HL-60 (cell line): ENCODE results near the gene BICD2.
"Not testable (repeated sequence)": the region's sequence is repeated elsewhere in the genome, so short reads cannot be mapped to it uniquely, and the experiment has no call there.

ENCODE experiments used
- DNase-seq, 2 experiments: peaks; one replicate each; pipeline ENCODE4 v3.0.0-alpha.2; 2010 to 2020; ENCODE audit warnings: low read depth in 1 of 2, low spot score in 1 of 2
- H3K27ac ChIP-seq: fragments of 250-450 bp; sonication (Bioruptor Pico); replicated peaks from 2 replicates; pipeline ENCODE4 v1.5.1; 2020; ENCODE audit warnings: mild to moderate bottlenecking, moderate library complexity
- H3K27me3 ChIP-seq: fragments of 250-450 bp; sonication (Bioruptor Pico); 2 replicates; pipeline ENCODE4 v1.5.1; 2021; ENCODE audit warnings: mild to moderate bottlenecking, moderate library complexity; ENCODE audit not compliant: insufficient read depth, poor library complexity, severe bottlenecking
- H3K4me3 ChIP-seq: replicated peaks from 2 replicates; pipeline ENCODE4 v1.5.1; 2011; ENCODE audit warnings: mild to moderate bottlenecking, control low read depth, low read length; ENCODE audit not compliant: insufficient read depth
- GABPA ChIP-seq: IDR thresholded peaks from 2 replicates; pipeline ENCODE4 v1.6.1; 2012; ENCODE audit warnings: low read depth
- POLR2AphosphoS5 ChIP-seq: IDR thresholded peaks from 2 replicates; pipeline ENCODE4 v1.6.1; 2012; ENCODE audit warnings: low read depth
- SPI1 ChIP-seq: IDR thresholded peaks from 2 replicates; pipeline ENCODE4 v1.6.1; 2012; ENCODE audit warnings: low read depth, mild to moderate bottlenecking, borderline replicate concordance
- TF ChIP-seq, protein P1 (sequence below): IDR thresholded peaks from 2 replicates; pipeline ENCODE4 v1.6.1; 2012; ENCODE audit warnings: low read depth; ENCODE audit not compliant: insufficient replicate concordance
- TF ChIP-seq, protein P2 (sequence below): IDR thresholded peaks from one replicate; pipeline ENCODE4 v1.5.1; 2011; ENCODE audit warnings: low read length, control low read depth, inconsistent platforms; ENCODE audit not compliant: insufficient read depth

BICD2 gene

DNA sequence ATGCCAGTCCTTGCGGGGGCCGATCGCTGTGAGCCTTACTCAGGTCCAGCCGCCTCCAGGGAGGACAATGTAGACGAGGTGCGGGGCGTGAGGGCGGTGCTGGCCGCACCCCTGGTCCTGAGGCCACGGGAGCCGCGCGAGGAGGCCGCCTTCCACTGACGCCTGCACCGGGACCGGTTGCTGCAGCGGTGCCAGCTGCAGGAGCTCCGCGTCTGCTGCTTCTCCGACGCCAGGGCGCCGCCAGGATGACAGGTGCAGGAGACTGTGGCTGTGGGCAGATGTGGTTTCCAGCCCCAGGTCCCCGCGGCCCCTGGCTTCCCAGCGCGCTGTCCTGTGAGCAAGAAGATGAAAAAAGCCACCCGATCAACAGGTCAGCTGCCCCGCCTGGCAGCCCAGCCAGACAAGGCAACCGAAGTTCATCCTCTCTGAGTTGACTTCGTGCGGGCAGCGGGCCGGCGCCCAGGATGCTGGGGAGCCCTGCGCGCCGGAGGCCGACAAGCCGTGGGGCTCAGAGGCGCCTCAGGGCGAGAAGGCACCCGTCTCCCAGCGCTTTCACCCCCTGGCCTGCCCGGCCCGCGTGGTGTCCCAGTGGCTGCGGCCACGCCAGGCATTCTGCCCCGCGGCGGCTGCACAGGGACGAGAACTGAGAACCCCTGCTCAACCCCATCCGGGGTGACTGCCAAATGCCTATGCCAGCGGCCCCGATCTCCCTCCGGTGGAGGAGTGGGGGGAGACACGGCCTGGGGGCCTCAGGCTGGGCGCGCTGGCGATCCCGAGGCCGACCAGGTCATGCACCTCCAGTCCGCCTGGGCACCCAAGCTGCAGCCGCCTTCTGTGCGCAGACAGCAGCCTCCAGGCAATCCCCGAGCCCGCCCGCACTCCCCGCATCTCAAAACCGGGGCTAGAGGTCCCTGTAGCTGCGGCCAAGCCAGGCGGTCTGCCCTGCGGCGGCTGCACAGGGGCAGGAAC lies 43.4 kb upstream of the BICD2 start:
- TF ChIP-seq, protein P1, sequence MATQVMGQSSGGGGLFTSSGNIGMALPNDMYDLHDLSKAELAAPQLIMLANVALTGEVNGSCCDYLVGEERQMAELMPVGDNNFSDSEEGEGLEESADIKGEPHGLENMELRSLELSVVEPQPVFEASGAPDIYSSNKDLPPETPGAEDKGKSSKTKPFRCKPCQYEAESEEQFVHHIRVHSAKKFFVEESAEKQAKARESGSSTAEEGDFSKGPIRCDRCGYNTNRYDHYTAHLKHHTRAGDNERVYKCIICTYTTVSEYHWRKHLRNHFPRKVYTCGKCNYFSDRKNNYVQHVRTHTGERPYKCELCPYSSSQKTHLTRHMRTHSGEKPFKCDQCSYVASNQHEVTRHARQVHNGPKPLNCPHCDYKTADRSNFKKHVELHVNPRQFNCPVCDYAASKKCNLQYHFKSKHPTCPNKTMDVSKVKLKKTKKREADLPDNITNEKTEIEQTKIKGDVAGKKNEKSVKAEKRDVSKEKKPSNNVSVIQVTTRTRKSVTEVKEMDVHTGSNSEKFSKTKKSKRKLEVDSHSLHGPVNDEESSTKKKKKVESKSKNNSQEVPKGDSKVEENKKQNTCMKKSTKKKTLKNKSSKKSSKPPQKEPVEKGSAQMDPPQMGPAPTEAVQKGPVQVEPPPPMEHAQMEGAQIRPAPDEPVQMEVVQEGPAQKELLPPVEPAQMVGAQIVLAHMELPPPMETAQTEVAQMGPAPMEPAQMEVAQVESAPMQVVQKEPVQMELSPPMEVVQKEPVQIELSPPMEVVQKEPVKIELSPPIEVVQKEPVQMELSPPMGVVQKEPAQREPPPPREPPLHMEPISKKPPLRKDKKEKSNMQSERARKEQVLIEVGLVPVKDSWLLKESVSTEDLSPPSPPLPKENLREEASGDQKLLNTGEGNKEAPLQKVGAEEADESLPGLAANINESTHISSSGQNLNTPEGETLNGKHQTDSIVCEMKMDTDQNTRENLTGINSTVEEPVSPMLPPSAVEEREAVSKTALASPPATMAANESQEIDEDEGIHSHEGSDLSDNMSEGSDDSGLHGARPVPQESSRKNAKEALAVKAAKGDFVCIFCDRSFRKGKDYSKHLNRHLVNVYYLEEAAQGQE = no peak
- no peak for TF ChIP-seq GABPA
- TF ChIP-seq POLR2AphosphoS5 = no peak
- no peak for TF ChIP-seq SPI1
- TF ChIP-seq, protein P2, sequence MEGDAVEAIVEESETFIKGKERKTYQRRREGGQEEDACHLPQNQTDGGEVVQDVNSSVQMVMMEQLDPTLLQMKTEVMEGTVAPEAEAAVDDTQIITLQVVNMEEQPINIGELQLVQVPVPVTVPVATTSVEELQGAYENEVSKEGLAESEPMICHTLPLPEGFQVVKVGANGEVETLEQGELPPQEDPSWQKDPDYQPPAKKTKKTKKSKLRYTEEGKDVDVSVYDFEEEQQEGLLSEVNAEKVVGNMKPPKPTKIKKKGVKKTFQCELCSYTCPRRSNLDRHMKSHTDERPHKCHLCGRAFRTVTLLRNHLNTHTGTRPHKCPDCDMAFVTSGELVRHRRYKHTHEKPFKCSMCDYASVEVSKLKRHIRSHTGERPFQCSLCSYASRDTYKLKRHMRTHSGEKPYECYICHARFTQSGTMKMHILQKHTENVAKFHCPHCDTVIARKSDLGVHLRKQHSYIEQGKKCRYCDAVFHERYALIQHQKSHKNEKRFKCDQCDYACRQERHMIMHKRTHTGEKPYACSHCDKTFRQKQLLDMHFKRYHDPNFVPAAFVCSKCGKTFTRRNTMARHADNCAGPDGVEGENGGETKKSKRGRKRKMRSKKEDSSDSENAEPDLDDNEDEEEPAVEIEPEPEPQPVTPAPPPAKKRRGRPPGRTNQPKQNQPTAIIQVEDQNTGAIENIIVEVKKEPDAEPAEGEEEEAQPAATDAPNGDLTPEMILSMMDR = no peak
- no peak for DNase-seq
- Histone ChIP-seq H3K27ac (no peak overlapping the region), H3K27me3 (peaks cover 52% of the 10 kb centered on the region), H3K4me3 (no peak overlapping the region)

DNA sequence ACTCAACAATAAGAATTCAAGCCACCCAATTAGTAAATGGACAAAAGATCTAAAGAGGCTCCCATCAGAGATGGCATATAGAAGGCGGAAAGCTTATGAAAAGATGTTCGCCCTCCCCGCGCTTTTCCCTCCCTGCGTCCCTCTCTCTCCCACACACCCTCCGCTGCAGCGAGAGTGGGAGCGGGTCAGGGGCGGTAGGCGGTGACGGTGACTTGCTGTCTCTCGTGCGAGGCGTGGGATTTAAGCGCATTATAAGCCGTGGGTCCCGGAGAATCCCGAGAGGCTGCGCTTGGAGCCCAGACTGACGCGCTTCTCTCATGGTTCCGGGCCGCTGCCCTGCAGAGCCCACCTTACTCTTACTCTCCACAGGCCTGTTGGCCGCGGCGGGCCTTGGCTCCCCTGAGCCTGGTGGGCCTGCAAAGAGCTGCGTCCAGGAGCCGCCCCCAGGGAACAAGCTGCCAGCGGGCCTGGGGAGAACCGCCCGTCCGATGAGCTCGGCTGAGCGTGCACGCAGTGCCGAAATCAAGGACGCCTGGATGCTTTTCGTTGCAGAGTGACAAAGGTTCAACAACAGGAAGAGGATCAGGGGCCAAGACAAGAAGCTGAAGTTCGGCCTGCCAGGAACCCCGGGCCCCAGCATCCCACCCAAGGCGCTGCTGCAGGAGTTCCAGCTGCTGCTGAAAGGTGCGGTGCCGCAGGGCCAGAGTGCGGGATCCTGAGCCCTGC lies 42.6 kb upstream of the BICD2 start:
- no peak overlapping the region for H3K4me3 ChIP-seq
- no peak for DNase-seq
- H3K27me3 ChIP-seq = peaks cover 52% of the 10 kb centered on the region
- no peak for TF ChIP-seq SPI1
- H3K27ac ChIP-seq = no peak overlapping the region

DNA sequence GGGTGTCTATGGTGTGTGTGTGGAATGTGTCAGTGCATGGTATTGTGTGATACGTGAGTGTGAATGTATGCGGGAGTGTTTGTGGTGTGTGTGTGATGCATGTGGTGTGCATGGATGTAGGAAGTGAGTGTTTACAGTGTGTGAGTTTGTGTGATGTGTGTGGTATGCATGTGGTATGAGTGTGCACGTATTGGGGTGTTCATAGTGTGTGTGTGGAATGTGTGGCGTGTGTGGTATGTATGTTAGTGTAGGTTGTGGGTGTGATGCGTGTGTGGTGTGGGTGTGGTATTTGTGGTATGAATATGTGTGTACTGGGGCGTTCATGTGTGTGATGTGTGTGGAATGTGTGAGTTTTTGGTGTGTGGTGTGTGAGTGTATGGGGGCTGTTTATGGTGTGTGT lies 40.1 kb upstream of the BICD2 start:
- no peak for DNase-seq
- Histone ChIP-seq H3K27ac (no peak overlapping the region), H3K27me3 (peaks cover 46% of the 10 kb centered on the region), H3K4me3 (no peak overlapping the region)
- TF ChIP-seq GABPA (no peak), SPI1 (no peak), POLR2AphosphoS5 (no peak)
- TF ChIP-seq, protein P1 = no peak
- TF ChIP-seq, protein P2 = no peak

DNA sequence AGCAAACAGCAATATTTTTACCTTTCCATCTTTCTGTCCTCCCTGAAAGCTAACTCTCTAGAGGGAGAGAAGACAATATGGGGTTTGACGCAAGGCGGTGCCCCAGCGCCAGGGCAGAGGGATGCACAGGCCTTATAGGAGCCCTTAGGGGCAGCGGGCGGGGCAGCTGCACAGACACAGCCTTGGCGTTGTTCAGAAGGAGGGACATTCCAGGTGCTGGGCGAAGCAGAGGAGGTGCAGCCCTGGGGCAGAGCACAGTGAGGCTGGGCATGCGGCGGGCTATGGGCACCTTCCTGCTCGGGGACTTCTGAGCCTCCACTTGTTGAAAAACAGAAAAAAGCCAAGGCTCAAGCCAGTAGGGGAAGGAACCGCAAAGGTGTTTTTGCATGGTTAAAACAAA lies 33.7 kb upstream of the BICD2 start:
- no peak for TF ChIP-seq SPI1
- no peak for TF ChIP-seq GABPA
- TF ChIP-seq, protein P2 = no peak
- TF ChIP-seq, protein P1 = no peak
- no peak for TF ChIP-seq POLR2AphosphoS5
- H3K27ac ChIP-seq = no peak overlapping the region
- DNase-seq = no peak
- no peak overlapping the region for H3K4me3 ChIP-seq
- peaks cover 15% of the 10 kb centered on the region for H3K27me3 ChIP-seq

DNA sequence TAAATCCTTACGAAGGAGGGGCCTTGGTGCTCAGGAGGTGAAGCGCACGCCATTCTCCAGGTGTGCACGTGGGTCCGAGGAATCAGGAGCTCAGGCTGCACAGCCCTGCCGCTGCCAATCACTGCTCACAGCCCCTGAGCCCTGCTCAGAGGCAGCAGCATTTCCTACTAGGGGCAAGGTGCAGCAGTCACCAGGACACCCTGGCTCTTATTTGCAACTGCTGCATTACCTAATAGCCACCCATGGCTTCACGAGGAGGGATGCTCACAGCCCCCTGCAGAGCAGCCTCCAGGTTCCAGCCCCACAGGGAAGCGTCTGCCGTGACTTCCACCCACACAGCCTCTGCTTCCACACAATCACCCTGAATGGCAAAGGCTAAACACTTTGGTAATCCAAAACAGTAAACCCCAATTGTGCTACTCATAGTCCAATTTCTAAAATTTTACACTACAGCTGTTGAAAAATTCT lies 31.7 kb upstream of the BICD2 start:
- H3K4me3 ChIP-seq, H3K27ac ChIP-seq, DNase-seq: not testable (repeated sequence)
- peaks cover 11% of the 10 kb centered on the region for H3K27me3 ChIP-seq
